HG03571 (cell line): ENCODE results near the gene STK40.
A peak's percentile ranks its signal among the peaks of the same experiment; 100 is the strongest.

Experiments used
- ATAC-seq: cut with Tn5 transposase; IDR thresholded peaks from one replicate; pipeline ENCODE4 v1.9.1; 2021; ENCODE audit not compliant: unreplicated experiment

STK40 gene

DNA sequence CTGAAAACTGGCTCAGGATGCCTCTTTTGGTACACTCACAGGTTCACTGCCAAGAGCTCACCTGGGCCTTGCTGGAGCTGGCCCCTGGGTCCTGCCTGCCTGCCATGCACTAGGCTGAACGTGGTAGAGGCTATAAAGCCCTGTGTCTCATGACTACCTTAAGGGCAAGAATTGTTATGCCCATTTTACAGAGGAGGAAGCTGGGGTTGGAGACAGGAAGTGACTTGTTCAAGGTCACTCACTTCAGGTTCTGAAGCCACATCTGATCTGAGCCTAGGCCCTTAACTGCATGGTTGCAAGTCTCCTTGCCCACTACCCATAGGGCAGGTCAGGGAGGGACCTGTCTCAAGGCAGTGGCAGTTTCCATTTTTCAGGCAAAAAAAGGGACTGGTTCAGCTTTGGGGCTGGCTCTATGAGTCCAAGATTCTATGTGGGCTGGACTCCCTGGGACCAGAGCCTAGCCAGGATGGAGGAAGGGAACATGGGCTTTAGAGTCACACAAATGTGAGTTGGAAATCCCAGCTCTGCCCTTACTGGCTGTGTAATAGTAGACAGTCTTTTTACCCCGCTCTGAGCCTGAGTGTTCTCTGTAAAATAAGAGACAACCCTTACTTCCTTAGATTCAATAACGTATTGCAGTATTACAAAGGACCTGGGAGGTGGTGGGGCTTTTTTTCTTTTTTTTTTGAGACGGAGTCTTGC lies 7.8 kb downstream of the STK40 start:
- no peak for ATAC-seq

DNA sequence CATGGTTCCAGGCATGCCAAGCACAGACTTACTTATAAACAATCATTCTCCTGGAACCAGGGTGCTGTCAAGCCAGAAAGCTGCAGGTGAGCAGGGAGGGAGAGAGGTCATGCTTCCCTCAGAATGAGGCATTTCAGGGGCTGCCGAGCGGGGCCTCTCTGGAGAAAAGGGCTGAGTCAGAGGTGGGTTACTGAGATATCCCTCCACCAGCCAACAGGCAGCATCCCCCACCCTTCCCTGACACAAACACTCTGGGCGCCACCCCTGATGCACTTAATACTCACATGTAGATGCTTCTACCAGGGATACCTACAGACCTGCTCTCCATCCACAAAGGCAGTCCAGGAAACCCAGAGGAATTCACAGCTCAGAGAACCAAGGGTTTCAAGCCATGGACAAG lies 13.1 kb downstream of the STK40 start:
- no peak for ATAC-seq

DNA sequence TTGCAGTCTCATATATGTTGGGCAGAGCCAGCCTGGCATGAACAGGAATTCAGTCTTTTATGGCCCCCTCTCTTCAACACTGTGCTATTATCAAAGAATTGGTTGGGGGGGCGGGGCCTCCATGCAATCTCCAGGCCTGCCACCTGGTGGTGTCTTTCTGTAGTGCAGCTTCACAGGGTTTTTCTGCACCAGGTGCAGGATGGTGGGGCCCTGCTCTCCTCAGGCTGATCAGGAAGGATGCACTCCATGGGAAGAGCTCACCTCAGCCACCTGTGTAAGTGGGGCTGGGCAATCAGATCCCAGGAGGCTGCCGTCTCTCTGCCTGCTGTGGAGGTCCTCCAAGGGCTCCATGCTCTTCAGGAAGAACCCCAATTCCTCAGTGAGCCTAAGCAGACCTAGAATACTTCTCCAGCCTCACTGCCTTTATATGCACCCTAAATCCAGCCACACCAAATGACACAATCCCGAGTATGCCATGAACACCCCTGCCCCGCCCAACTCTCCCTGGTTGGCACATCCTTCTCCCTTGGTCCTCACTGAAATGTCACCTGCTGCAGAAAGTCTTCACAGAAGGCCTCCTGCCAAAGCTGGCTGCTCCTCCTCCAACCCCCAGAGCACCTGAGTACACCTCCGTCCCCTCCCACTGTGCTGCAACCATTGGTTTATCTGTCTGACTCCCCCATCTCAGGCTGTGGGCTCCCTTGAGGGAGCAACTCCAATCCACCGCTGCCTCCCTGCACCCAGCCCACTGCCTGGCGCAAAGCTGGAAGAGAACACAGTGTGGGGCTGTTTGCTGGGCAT lies 16.5 kb downstream of the STK40 start:
- no peak for ATAC-seq

DNA sequence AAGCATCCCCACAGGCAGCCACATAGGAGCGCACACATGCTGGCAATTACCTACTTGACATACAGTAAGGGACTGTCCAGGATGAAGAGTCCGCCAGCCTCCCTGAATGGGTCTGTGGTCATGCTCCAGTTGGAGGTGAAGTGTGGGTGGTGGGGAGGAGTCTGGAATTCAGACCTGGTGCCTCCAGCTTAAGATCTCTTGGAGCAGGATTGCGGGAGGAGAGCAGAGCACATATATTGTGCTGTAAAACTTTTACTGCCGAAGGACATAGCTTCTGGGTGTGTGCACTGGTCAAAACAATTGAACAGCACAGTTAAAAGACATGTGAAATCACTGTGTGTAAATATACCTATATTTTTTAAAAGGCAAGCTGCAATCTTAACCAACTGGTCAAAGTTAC lies 17.9 kb downstream of the STK40 start:
- ATAC-seq, result no peak

DNA sequence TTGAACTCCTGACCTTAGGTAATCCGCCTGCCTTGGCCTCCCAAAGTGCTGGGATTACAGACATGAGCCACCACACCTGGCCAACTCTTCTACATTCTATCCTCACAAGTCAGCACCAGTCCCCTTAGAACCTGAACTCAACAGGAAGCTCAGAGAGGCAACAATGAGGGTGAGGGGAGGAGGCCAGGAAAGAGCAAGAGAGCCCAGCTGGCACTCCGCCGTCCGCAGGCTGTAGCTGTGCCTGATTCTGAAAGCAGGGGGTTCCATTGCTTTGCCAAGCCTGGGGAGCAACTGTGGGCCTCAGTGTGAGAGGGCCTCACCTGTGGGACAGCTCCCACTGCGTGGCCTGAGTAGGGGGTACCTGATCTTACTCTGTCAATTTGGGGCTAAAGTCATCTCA lies 18.7 kb downstream of the STK40 start:
- no peak for ATAC-seq

DNA sequence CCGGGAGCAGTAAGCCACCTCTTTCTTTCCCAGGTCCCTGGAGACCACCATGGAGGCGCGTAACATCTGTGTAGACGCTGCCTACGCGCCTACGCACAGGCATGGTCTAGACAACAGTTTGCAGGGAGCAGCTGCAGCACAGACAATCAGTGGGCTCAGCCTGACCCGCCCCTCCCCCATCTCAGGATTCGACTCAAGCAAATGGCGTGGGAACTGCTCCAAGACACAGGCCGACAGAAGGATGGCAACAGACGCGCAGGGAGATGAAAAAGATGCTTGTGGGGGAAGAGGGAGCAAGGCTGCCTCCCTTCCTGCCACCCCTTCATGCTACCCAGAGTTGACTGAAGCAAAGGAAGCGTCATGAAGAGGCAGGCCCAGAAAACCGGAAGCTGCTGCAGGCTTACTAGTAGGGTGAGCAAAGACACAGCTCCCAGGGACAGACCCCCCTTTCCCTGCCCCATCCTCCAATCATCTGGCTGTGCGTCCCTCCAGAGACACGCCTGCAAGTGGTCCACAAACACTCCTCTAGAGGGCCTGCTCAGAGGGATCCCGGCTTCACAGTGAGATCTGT lies 19.5 kb downstream of the STK40 start:
- ATAC-seq, result no peak

DNA sequence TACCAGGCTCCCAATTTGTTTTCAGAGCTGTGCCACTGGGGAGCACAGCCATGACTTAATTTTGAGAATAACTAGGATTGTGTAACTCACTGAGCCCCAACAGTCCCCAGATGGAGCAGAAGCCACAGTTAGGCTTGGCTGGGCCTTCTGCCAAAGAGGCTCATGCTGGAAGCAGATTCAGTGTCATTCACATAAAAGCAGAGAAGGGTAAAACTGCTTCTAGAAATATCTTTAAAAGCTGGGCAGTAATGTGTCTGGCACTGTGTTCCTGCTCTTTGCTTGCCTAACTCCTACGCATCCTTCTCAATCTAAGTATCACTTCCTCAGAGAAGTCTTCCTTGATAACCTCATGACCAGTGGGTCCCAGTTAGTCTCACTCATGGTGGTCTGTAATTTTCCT lies 20.3 kb downstream of the STK40 start:
- no peak for ATAC-seq

DNA sequence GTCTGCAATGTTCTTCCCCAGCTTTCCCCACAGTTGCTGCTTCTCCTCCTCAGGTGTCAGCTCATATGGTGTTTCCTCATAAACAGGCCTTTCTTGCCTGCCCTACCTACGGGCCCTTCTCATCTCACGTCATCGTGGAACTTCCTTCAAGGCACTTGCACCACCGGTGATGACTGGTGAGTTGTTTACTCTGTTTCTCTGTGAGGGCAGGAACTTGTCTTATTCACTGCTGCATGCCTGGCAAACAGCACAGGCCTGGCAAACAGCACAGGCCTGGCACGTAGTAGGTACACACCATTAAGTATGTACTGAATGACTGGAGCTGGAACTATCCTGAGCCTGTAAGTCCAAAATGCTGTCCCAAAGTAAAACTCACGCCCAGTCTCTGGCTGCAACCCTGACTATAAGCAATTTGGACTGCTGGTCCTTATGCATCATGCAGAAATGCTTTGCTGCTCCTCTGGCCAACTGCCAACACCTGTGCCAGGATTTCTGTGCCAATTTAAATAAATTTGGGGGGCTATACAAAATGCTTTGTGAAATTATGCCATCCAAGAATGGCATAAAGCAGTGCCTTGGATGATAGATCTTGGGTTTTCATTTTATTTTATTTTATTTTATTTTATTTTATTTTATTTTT lies 25.7 kb downstream of the STK40 start:
- no peak for ATAC-seq

DNA sequence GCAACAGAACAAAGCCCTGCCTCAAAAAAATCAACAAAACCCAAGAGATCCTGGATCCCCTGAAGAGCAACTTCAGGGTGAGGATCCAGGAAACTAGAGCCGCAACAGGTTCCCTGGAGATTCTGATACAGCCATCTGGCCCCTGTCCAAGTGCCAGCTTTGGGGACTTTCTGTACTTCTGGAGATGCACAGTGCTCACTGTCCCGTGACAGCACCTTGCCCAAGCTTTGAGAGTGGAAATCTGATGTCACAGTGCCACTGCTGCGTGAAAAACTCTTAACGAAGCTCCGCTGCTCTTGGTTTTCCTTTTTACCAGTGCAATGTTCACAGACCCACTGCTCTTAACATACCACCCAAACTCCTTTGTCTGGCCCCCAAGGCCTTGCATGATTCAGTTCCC lies 26.3 kb downstream of the STK40 start:
- ATAC-seq, result no peak

DNA sequence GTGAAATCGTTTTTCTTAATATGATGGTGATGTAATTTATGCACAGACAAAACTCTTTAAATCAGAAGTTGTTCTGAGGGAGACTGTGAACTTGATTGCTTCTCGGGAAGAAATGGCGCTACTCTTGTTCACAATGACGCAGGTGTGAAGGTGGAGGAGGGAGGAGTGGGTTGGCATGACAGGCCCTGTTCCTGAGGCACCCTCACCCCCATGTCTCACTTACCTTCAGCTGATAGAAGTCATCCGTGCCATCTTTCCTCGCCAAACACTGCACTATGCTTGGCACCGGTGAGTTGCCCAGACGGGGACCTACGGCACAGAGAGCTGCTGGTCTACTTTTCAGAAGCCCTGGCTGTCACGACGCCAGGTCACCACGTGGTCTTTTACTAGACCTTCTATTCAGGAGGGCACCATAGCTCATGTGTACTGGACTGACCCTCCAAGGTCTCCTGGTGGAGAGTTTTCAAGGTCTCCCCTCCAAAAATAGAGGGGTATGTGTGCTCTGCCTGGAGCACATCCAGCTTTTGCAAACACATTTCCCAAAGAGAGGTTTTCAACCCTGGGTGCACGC lies 27.1 kb downstream of the STK40 start:
- ATAC-seq, result no peak

DNA sequence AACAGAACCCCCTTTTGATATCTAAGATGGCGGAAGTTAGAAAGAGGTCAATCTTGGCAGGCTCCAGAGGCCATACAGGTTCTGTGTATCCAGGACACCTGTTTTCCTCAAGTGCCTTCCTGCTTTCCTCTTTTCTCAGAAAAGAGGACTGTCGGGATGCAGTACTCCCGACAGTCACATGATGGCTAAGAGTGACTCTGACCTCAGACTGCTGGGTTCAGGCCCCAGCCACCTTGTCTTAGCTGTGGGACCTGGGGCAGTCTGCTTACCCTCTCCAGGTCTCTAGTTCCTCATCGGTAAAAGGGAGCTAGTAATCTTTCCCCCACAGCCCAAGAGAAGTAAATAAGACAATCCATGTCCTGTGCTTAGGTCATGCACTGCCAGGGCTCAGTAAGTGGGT lies 29.9 kb downstream of the STK40 start:
- ATAC-seq, result no peak

DNA sequence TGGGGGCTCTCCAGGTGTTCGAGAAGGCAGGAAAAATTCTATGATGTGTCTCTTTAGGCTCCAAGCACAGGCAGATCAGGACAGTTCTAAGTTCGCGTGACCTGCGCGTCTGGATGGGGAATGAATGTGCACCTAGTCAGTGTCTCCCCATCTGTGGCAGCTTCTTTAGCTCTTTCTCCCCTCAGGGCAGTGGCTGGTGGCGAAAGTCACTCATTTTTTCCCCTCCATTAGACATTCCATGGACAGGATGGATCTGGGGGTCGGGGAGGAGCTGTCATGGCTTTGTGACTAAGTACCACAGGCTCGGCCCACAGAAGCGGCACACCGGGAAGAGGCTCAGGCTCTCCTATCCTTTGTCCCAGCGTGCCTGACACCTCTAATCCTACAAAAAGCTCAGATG lies 31.2 kb downstream of the STK40 start:
- no peak for ATAC-seq

DNA sequence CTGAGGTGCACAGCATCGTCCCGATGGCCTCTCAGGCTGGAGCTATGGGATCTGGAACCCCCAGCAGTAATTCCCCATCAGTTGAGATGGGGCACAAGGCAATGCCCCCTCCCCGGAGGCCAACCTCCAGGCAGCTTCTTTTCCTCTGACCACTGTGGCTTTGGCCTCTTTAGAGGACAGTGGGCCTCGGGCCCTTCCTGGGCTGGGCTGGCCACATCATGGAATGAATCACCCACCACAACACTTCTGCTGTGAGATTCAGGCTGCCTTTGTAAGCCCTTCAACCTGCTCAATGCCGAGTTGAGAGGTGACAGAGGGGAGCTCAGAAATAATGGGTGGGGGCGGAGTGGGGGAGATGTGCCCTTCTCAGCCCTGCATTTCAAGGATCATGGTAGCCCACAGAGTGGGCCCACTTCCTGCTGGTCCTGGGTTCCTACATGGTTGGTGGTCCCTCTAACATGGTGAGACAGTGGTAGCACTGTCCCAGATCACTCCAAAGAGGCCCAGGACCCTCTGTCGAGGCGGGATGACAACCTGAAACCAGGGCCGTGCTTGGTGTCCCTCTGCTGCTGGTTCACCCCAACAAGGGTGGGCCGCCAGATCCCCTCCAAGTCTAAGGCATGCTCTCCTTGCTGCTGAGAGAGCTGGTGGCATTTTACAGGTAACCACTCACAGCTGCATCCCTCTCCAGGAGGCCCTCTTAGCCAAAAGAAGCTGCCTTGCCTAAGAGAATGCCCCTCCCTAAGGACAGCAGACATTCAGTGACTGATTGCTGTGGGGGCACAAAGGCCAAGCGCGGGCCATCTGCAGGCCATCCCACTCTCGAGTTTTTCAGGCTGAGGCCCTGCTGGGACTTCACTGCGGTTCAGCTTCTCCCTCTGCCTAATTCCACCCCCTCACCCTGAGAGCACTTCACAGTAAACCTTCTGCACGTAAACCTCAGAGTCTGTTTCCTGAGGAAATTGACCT lies 32.5 kb downstream of the STK40 start:
- ATAC-seq, result no peak

DNA sequence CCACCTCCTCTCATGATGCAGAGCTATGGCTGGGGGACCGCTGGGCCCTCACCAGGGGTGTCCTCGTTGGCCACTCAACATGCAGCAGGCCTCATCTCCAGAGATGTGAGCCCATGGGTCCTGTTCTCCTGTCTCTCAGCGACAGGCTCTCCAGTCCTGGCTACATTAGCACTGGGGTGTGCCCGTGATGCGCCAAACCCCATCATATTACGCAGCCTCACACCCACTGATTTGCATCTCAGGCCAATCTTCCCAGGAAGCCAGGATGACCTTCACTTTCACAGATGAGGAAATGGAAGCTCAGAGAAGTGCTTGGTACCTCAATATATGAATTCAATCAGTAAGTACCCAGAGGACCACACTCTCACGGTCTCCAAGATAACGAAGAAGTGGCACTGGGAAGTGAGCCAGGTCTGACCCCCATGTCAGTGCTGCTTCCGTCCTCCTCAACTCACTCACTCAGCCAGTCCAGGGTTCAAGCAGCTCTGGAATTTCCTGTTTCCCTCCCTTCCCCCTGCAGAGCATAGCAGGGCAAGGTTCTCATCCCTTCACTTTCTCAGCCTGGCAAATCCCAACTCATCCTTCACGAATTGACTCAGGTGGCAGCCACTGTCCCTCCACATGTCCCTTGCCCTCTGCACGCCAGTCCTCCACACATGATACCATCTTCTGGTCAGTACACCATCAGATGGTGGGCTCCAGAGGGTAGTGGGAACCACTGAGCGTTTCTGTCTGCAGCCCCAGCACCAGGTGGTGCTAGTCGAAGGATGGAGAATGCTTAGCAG lies 33.4 kb downstream of the STK40 start:
- no peak for ATAC-seq

DNA sequence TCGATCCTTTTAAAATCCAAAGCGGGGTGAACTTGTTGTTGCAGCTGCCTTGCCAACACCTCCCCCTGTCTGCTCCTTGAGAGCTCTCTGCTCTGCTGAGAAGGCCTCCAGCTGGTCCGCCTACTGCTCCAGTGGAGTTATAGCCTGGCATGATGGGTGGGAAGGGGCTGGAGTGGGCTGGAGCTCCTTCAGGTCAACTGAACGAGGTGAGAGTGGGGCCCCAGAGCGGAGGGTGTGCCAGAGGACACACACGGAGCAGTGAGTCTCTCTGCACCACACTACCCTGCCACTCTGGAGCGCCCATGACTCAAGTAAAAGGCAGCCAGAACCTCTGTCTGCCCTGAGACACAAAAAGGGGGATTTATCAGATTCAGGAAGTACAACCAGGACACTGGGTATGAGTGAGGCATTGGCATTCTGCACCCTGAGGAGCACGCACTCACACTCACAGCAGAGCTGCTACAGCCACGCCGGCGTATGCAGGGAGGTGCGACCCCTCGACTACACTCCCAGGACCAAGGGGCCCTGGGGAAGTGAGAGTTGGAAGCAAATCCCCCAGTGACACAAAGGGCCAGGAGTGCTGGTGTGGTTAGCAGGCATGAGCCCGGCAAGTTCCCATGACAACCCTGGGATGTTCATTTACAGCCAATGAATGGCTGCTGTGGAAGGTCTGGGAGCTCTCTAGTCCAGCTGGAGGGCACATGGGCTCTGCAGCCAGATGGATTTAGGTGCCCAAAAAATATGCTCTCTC lies 34.3 kb downstream of the STK40 start:
- no peak for ATAC-seq

DNA sequence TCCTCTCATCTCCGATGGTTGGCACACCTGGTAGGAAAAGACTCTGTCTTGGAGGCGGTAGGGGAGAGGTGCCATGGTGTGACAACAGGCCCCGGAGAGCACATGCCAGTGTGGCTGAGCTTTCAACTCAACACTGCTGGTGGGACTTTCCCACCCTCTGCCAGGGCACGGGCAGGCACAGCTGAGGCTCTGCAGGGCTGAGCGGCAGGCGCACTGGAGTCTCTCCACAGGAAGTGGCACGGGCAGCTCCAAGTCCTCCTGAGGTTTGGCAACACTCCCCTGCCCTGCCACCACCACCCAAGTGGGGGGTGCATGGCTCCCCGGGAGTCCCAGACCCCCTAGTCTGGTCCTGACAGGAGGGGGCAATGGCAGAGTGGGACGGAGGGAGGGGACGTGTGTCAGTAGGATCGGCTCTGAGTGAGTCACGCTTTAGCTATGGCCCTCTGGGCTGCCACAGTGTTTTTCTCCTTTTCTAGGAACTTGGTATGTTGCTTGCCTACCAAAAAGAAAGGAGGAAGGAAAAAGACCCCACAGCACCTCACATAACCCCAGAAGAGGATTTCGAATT lies 35.0 kb downstream of the STK40 start:
- ATAC-seq, result no peak

DNA sequence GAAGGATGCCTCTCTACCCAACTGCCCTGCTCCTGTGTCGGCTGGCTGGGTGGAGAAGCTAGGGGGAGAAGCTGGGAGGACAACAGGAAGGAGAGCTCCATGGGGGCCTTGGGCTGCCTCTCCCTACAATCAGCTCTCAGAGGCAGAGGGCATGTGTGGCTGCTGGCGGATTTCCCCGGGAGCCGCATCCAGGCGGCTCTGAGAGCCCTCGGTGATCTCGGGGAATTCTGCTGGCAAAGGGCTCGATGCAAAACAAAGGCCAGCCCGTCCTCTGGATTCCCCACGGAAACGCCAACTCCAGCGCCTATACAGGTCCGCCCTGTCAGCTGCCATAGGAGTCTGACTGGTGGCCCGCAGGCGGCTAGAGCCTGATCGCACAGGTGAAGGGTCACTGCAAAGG lies 35.9 kb downstream of the STK40 start:
- no peak for ATAC-seq

DNA sequence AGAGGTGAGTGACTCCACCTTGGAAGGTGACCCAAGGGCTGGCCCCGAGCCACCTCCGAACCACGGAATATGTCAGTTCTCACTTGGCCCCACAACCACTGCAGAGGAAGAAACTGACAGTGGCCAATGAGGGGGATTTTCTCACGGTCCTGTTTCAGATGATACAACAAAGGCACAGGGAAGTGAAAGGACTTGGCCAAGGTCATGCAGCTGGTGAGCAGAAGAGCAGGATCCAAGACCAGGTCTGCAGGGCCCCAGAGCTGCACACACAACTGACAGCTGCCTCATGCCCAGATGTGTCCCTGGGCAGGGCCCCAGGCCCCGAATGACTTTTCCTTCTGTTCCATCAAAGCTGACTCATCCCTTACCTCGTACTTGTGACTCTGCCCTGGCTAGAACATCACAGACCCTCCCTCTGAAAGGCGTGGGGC lies 36.5 kb downstream of the STK40 start:
- peak; percentile 58 for ATAC-seq
